ENCODE measurements around the gene RHOC.

The RHOC gene

GRCh38 chr1:112695276-112695675 is 11.7 kb downstream of the RHOC start:
- Histone ChIP-seq H4K20me1 (peaks cover 0 to 12% (median 0%) of the 10 kb centered on the region in 11 experiments; a peak in 2 of 22 replicates), H3K36me3 (peaks cover 70 to 100% (median 95%) of the 10 kb centered on the region in 11 experiments), H3K4me3 (no peak overlapping the region), H3K27ac (no peak overlapping the region), H3K27me3 (no peaks in the 10 kb centered on the region), H3K9me3 (replicated peaks in 1 of 11) (no peaks in the 10 kb centered on the region), H3K4me2 (peak overlapping the region in 1 of 11 experiments; percentile 18; a peak in 1 of 22 replicates), H3K9ac (no peak overlapping the region), H3K4me1 (peaks cover 19 to 38% (median 27%) of the 10 kb centered on the region in 10 experiments)
- TF ChIP-seq Cebpa-rat (IDR thresholded peaks at IDR 0.05): no peak

DNA sequence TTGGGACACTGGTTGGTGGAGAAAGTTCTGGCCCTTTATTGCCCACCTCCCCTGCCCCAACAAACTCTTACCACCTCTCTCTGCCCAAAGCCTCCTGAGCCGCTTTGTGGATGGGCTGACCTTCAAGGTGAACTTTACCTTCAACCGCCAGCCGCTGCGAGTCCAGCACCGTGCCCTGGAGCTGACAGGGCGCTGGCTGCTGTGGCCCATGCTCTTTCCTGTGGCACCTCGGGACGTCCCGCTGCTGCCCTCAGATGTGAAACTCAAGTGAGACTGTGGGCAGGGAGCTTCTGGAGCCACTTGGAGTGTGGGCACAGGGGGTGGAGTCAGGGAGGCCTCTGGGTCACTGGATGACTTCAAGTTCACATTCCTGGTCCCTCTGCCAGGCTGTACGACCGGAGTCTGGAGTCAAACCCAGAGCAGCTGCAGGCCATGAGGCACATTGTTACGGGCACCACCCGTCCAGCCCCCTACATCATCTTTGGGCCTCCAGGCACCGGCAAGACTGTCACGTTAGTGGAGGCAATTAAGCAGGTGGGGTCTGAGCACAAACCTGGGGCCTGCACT is 12.5 kb downstream of the RHOC start:
- Histone ChIP-seq H3K9me3 (replicated peaks in 1 of 11) (no peaks in the 10 kb centered on the region), H3K9ac (no peak overlapping the region), H3K36me3 (peaks cover 71 to 100% (median 96%) of the 10 kb centered on the region in 11 experiments), H4K20me1 (peaks cover 0 to 12% (median 0%) of the 10 kb centered on the region in 11 experiments; a peak in 2 of 22 replicates), H3K4me1 (peaks cover 10 to 30% (median 19%) of the 10 kb centered on the region in 10 experiments), H3K4me2 (no peak overlapping the region), H3K27me3 (no peaks in the 10 kb centered on the region), H3K27ac (no peak overlapping the region), H3K4me3 (no peak overlapping the region)
- TF ChIP-seq Cebpa-rat (IDR thresholded peaks at IDR 0.05): no peak

- peaks cover 0 to 12% (median 0%) of the 10 kb centered on the region in 11 experiments; a peak in 3 of 22 replicates for H4K20me1 ChIP-seq
- TF ChIP-seq Cebpa-rat (IDR thresholded peaks at IDR 0.05): no peak
- no peak overlapping the region for H3K4me2 ChIP-seq
- H3K9me3 ChIP-seq (replicated peaks in 1 of 11): no peaks in the 10 kb centered on the region
- H3K27ac ChIP-seq: no peak overlapping the region
- peaks cover 68 to 100% (median 97%) of the 10 kb centered on the region in 11 experiments for H3K36me3 ChIP-seq
- H3K27me3 ChIP-seq: no peaks in the 10 kb centered on the region
- H3K4me3 ChIP-seq: no peak overlapping the region
- H3K9ac ChIP-seq: no peak overlapping the region
- H3K4me1 ChIP-seq: peaks cover 5 to 23% (median 12%) of the 10 kb centered on the region in 10 experiments; a peak in 17 of 20 replicates
Measured at GRCh38 chr1:112693821-112694220, 13.1 kb downstream of the RHOC start.

DNA sequence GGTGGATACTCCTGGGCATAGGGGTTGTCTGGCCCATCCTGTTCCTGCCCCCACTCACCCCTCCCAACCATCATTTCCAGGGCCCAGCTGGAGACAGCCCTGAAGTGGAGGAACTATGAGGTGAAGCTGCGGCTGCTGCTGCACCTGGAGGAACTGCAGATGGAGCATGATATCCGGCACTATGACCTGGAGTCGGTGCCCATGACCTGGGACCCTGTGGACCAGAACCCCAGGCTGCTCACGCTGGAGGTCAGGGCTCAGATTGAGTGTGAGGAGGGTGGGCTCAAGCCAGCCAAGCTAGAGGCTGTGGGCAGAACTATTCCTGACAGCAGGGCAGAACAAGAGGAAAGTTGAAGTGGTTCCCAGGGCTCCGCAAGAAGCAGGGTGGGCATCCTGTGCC is 14.2 kb downstream of the RHOC start:
- H3K4me3 ChIP-seq: no peak overlapping the region
- H4K20me1 ChIP-seq: peaks cover 0 to 19% (median 4%) of the 10 kb centered on the region in 11 experiments; a peak in 10 of 22 replicates
- TF ChIP-seq Cebpa-rat (IDR thresholded peaks at IDR 0.05): no peak
- H3K9me3 ChIP-seq (replicated peaks in 1 of 11): no peaks in the 10 kb centered on the region
- H3K36me3 ChIP-seq: peaks cover 61 to 98% (median 86%) of the 10 kb centered on the region in 11 experiments
- H3K4me2 ChIP-seq: no peak overlapping the region
- H3K4me1 ChIP-seq: peaks cover 0 to 12% (median 5%) of the 10 kb centered on the region in 10 experiments; a peak in 12 of 20 replicates
- no peaks in the 10 kb centered on the region for H3K27me3 ChIP-seq
- no peak overlapping the region for H3K9ac ChIP-seq
- H3K27ac ChIP-seq: no peak overlapping the region; a peak in 1 of 22 replicates

DNA sequence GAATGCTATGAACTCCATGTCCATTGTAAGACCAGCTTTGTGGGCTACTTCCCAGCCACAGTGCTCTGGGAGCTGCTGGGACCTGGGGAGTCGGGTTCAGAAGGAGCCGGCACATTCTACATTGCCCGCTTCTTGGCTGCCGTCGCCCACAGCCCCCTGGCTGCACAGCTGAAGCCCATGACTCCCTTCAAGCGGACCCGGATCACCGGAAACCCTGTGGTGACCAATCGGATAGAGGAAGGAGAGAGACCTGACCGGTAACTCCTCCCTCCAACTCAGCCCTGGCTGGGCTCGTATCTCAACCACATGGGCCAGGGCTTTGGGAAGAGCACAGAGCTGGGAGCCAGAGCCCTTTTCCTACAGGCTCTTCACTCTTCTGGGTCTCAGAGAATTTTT is 17.1 kb downstream of the RHOC start:
- peaks cover 0 to 12% (median 9%) of the 10 kb centered on the region in 10 experiments; a peak in 13 of 20 replicates for H3K4me1 ChIP-seq
- peaks cover 43 to 78% (median 62%) of the 10 kb centered on the region in 11 experiments for H3K36me3 ChIP-seq
- H4K20me1 ChIP-seq: peaks cover 0 to 26% (median 18%) of the 10 kb centered on the region in 11 experiments; a peak in 11 of 22 replicates
- no peak overlapping the region for H3K4me3 ChIP-seq
- no peak overlapping the region for H3K27ac ChIP-seq
- H3K9me3 ChIP-seq (replicated peaks in 1 of 11): no peaks in the 10 kb centered on the region
- TF ChIP-seq Cebpa-rat (IDR thresholded peaks at IDR 0.05): no peak
- no peak overlapping the region for H3K9ac ChIP-seq
- H3K4me2 ChIP-seq: no peak overlapping the region
- no peaks in the 10 kb centered on the region for H3K27me3 ChIP-seq

DNA sequence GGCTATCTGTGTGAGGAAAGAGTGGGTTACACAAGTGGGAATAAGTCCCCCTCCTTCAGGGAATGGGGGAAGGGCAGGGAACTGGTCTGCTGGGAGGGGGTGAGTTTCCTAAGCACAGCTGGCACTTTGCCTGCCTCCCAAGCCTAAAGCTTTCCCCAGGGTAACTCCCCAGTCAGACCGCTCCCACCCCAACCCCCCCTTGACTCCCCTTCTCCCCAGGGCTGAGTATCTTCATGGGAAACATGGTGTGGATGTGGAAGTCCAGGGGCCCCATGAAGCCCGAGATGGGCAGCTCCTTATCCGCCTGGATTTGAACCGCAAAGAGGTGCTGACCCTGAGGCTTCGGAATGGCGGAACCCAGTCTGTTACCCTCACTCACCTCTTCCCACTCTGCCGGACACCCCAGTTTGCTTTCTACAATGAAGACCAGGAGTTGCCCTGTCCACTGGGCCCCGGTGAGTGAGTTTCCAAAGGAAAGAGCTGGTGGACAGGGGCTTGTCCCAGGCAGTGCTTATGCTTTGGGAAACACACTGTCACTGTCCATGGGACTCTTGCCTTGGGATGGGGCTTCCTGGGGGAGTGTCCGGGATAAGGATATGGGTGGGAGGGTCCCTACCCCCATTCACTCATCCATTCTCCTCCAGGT is 17.6 kb downstream of the RHOC start:
- H3K9ac ChIP-seq: no peak overlapping the region
- H3K27me3 ChIP-seq: no peaks in the 10 kb centered on the region
- H3K9me3 ChIP-seq (replicated peaks in 1 of 11): no peaks in the 10 kb centered on the region
- H4K20me1 ChIP-seq: peaks cover 0 to 26% (median 12%) of the 10 kb centered on the region in 11 experiments; a peak in 11 of 22 replicates
- peaks cover 0 to 12% (median 9%) of the 10 kb centered on the region in 10 experiments; a peak in 13 of 20 replicates for H3K4me1 ChIP-seq
- TF ChIP-seq Cebpa-rat (IDR thresholded peaks at IDR 0.05): no peak
- no peak overlapping the region for H3K4me3 ChIP-seq
- H3K27ac ChIP-seq: no peak overlapping the region
- H3K36me3 ChIP-seq: peaks cover 37 to 74% (median 57%) of the 10 kb centered on the region in 11 experiments
- H3K4me2 ChIP-seq: no peak overlapping the region

GRCh38 chr1:112688781-112689193 is 18.1 kb downstream of the RHOC start:
- H3K9ac ChIP-seq: no peak overlapping the region
- no peak for TF ChIP-seq Cebpa-rat (IDR thresholded peaks at IDR 0.05)
- H3K4me2 ChIP-seq: no peak overlapping the region
- H3K4me1 ChIP-seq: peaks cover 0 to 12% (median 9%) of the 10 kb centered on the region in 10 experiments; a peak in 13 of 20 replicates
- H4K20me1 ChIP-seq: peaks cover 0 to 26% (median 12%) of the 10 kb centered on the region in 11 experiments; a peak in 11 of 22 replicates
- peaks cover 32 to 74% (median 52%) of the 10 kb centered on the region in 11 experiments for H3K36me3 ChIP-seq
- no peaks in the 10 kb centered on the region for H3K9me3 ChIP-seq (replicated peaks in 1 of 11)
- H3K4me3 ChIP-seq: no peak overlapping the region
- no peak overlapping the region for H3K27ac ChIP-seq
- no peaks in the 10 kb centered on the region for H3K27me3 ChIP-seq

DNA sequence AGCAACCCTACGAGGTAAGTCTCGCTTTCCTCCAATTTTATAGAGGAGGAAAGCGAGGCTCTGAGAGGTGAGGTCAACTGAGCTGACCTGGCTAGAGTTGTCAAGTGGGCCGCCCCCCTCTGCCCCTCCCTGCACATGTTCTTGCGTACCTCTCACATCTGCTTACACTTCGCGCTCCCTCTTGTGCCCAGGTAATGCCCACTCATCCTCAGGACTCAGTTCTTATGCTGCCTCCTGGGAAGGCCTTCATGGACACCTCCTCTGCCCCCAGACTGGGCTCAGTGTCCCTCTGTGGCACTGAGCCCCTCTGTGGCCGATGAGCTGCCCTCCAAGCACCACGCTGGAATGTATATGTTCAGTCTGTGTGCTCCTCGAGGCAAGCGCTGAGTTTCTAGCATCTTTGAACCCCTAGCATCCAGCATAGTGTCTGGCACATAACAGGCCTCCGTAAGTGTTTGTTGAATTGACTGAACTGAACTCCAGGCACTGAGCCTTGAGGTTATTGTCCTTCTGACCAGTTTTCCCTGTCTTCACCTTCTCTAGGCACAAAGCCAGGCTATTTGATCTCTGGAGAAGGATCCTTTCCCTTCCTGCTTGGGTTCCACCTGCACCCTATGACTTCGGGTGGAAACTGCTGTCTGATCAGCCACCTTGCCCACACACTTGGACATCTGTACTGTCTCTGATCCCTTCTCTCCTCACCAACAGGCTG is 19.0 kb downstream of the RHOC start:
- peaks cover 0 to 12% (median 9%) of the 10 kb centered on the region in 10 experiments; a peak in 13 of 20 replicates for H3K4me1 ChIP-seq
- TF ChIP-seq Cebpa-rat (IDR thresholded peaks at IDR 0.05): no peak
- peaks cover 0 to 30% (median 12%) of the 10 kb centered on the region in 11 experiments; a peak in 11 of 22 replicates for H4K20me1 ChIP-seq
- H3K4me2 ChIP-seq: no peak overlapping the region
- no peaks in the 10 kb centered on the region for H3K27me3 ChIP-seq
- no peaks in the 10 kb centered on the region for H3K9me3 ChIP-seq (replicated peaks in 1 of 11)
- H3K4me3 ChIP-seq: no peak overlapping the region
- no peak overlapping the region for H3K9ac ChIP-seq
- no peak overlapping the region; a peak in 1 of 22 replicates for H3K27ac ChIP-seq
- peaks cover 25 to 71% (median 48%) of the 10 kb centered on the region in 11 experiments for H3K36me3 ChIP-seq

GRCh38 chr1:112687361-112687760 is 19.6 kb downstream of the RHOC start:
- TF ChIP-seq Cebpa-rat (IDR thresholded peaks at IDR 0.05): no peak
- Histone ChIP-seq H3K27ac (no peak overlapping the region), H3K9ac (no peak overlapping the region), H3K4me2 (no peak overlapping the region), H4K20me1 (peaks cover 0 to 30% (median 12%) of the 10 kb centered on the region in 11 experiments; a peak in 11 of 22 replicates), H3K9me3 (replicated peaks in 1 of 11) (no peaks in the 10 kb centered on the region), H3K36me3 (peaks cover 20 to 69% (median 42%) of the 10 kb centered on the region in 11 experiments; a peak in 21 of 22 replicates), H3K4me1 (peaks cover 0 to 12% (median 9%) of the 10 kb centered on the region in 10 experiments; a peak in 13 of 20 replicates), H3K4me3 (no peak overlapping the region), H3K27me3 (no peaks in the 10 kb centered on the region)
